ENCODE measurements around the gene SLC15A2. TPM values are rescaled to one million over a fixed set of nuclear protein-coding genes. Genes with fewer than 3 reads are reported as not detected.

Gene SLC15A2
- total and polyA plus RNA-seq, 10 of the 15 experiments (the other 5 are each of a cell fraction or from before 2014, with no cell fraction given): 0.64 to 7.2 (median 2.4) TPM

DNA sequence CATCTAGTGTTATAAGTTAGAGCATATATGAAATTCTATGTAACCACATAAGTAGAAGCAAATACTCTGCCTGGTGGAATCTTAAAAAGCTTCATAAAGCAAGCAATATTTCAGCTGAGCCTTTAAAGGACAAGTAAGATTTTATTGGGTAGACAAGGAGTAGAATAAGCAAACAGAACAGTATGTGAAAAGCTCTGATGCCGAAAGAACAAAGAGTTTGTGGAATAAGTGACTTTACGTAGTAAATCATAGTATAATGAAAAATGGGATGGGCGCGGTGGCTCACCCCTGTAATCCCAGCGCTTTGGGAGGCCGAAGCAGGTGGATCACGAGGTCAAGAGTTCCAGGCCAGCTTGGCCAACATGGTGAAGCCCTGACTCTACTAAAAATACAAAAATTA is 49.3 kb upstream of the SLC15A2 start:
- RAD21 ChIA-PET (ENCODE audit: unreplicated experiment): no interaction called here
- POLR2A ChIA-PET: interaction anchor here (0.5 to 1.3 kb wide), 2 partner anchors 10 to 57 kb away, joined by 3 to 4 read pairs; partner anchors contain the start of genes EAF2 and IQCB1
- H2AFZ ChIP-seq (ENCODE audit: control insufficient read depth, low read depth, low read length): no peak overlapping the region
- 99% methylated on average over 7 of the region's 7 CpGs for WGBS (ENCODE audit: insufficient coverage, insufficient replicate concordance, low lambda C conversion rate, missing lambda C conversion rate)
- in situ Hi-C loops (cut with MboI) (no loop called here), intact Hi-C loops (cut with micrococcal nuclease; ENCODE audit: unreplicated experiment) (no loop called here)
- peaks cover 4% of the 10 kb centered on the region for H3K79me2 ChIP-seq (ENCODE audit: control insufficient read depth, insufficient read depth, low read length)
- H3K4me1 ChIP-seq (ENCODE audit: control insufficient read depth, insufficient read depth, low read length): no peaks in the 10 kb centered on the region
- H3K27me3 ChIP-seq (replicated peaks in 1 of 2; ENCODE audit: control insufficient read depth in 2 of 2, insufficient read depth in 2 of 2, low read length in 1 of 2): no peaks in the 10 kb centered on the region
- no peaks in the 10 kb centered on the region for H4K20me1 ChIP-seq (ENCODE audit: control insufficient read depth, insufficient read depth)
- H3K27ac ChIP-seq (ENCODE audit: control insufficient read depth, insufficient read depth): no peak overlapping the region
- no TSS peak for BruUV-seq (replicated peaks)
- CTCF ChIA-PET: interaction anchor here (0.5 kb wide), 1 partner anchor 755 kb away, joined by 4 read pairs; no protein-coding TSS in a partner anchor
- no peaks in the 10 kb centered on the region; the same call in 1 of the 3 replicates for H3K9me3 ChIP-seq (replicated peaks; ENCODE audit: control insufficient read depth, insufficient read depth, low read length)
- no peak overlapping the region for H3K4me2 ChIP-seq (ENCODE audit: control insufficient read depth, insufficient read depth)
- no peak for TF ChIP-seq USF2 (IDR thresholded peaks at IDR 0.05; ENCODE audit: borderline replicate concordance, low read depth, low read length)
- TF ChIP-seq ATF2 (IDR thresholded peaks at IDR 0.05; ENCODE audit: low read length): no peak
- TF ChIP-seq LARP7 (IDR thresholded peaks at IDR 0.05): no peak
- TF ChIP-seq SKIL (IDR thresholded peaks at IDR 0.05; ENCODE audit: low read depth, poor library complexity, severe bottlenecking): no peak
- TF ChIP-seq SPI1 (IDR thresholded peaks at IDR 0.05; ENCODE audit: borderline replicate concordance, insufficient read depth, low read depth, low read length): no peak
- TF ChIP-seq RAD21 (IDR thresholded peaks at IDR 0.05; ENCODE audit: insufficient read depth, low read depth, low read length): no peak
- no peak for TF ChIP-seq ZNF207 (IDR thresholded peaks at IDR 0.05; ENCODE audit: borderline replicate concordance)
- TF ChIP-seq NR2C1 (IDR thresholded peaks at IDR 0.05): no peak
- no peak for TF ChIP-seq MYC (IDR thresholded peaks at IDR 0.05; ENCODE audit: insufficient read depth, insufficient read length, insufficient replicate concordance, low read length, severe bottlenecking)
- TF ChIP-seq, protein P1, sequence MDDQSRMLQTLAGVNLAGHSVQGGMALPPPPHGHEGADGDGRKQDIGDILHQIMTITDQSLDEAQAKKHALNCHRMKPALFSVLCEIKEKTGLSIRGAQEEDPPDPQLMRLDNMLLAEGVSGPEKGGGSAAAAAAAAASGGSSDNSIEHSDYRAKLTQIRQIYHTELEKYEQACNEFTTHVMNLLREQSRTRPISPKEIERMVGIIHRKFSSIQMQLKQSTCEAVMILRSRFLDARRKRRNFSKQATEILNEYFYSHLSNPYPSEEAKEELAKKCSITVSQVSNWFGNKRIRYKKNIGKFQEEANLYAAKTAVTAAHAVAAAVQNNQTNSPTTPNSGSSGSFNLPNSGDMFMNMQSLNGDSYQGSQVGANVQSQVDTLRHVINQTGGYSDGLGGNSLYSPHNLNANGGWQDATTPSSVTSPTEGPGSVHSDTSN (IDR thresholded peaks at IDR 0.05; ENCODE audit: insufficient replicate concordance, low read depth, low read length): no peak
- TF ChIP-seq E2F8 (IDR thresholded peaks at IDR 0.05; ENCODE audit: low read depth, partially characterized antibody): no peak
- no peak for TF ChIP-seq CREB1 (IDR thresholded peaks at IDR 0.05; ENCODE audit: low read depth)
- TF ChIP-seq ESRRA (IDR thresholded peaks at IDR 0.05; ENCODE audit: low read length): no peak
- no peak for TF ChIP-seq ZNF274 (IDR thresholded peaks at IDR 0.05; ENCODE audit: insufficient read depth, insufficient read length)
- no peak for TF ChIP-seq PAX8 (IDR thresholded peaks at IDR 0.05)
- no peak for TF ChIP-seq EZH2 (IDR thresholded peaks at IDR 0.05; ENCODE audit: borderline replicate concordance, control insufficient read depth, low read depth, low read length)
- H3K9ac ChIP-seq (ENCODE audit: control insufficient read depth, insufficient read depth, low read length): no peak overlapping the region
- FAIRE-seq: no peak
- SMC1A ChIA-PET (ENCODE audit: uncharacterized antibody, unreplicated experiment): interaction anchor here (0.8 to 2.8 kb wide), 3 partner anchors 16 to 181 kb away, joined by 3 to 17 read pairs (median 4); no protein-coding TSS in a partner anchor
- peaks cover 0 to 3% of the 10 kb centered on the region in 2 experiments; a peak in 1 of 4 replicates for H3K36me3 ChIP-seq (ENCODE audit: control insufficient read depth in 2 of 2, insufficient read depth in 2 of 2, low read length in 1 of 2)
- H3K4me3 ChIP-seq: no peak overlapping the region
- no peak for ATAC-seq
- no peak for DNase-seq (ENCODE audit: low read depth, low spot score)
